Astrocyte of the cerebellum (primary cell): Measurements from ENCODE around the gene RAB11FIP5.
"Not testable (repeated sequence)": the region's sequence is repeated elsewhere in the genome, so short reads cannot be mapped to it uniquely, and the experiment has no call there.

ENCODE experiments used
- DNase-seq: peaks from one replicate; pipeline ENCODE4 v3.0.0-alpha.2; 2011; ENCODE audit warnings: low read depth
- H3K4me3 ChIP-seq: 2 replicates; pipeline ENCODE4 v1.5.1; 2011; ENCODE audit warnings: mild to moderate bottlenecking, low read depth, low read length, moderate library complexity
- CTCF ChIP-seq: IDR thresholded peaks from 2 replicates; pipeline ENCODE4 v1.5.1; 2012; ENCODE audit warnings: low read length, low read depth, moderate library complexity, mild to moderate bottlenecking; ENCODE audit errors: missing control alignments
- in situ Hi-C: cut with HindIII; loops from 2 replicates; pipeline ENCODE4 v1.10.0; 2017; ENCODE audit warnings: low sequenced_read_pairs

RAB11FIP5 gene

GRCh38 chr2:73134471-73134870 lies 21.7 kb upstream of the RAB11FIP5 start:
- no peak for DNase-seq
- no peak overlapping the region for H3K4me3 ChIP-seq
- no peak for TF ChIP-seq CTCF
- in situ Hi-C loops, result no loop called here

GRCh38 chr2:73133566-73134197 lies 20.9 kb upstream of the RAB11FIP5 start:
- H3K4me3 ChIP-seq, result no peak overlapping the region
- no peak for TF ChIP-seq CTCF
- no peak for DNase-seq
- in situ Hi-C loops, result no loop called here

GRCh38 chr2:73131807-73132206 lies 19.1 kb upstream of the RAB11FIP5 start:
- in situ Hi-C loops, result no loop called here

GRCh38 chr2:73130790-73131189 lies 18.0 kb upstream of the RAB11FIP5 start:
- in situ Hi-C loops, result no loop called here
- no peak for DNase-seq
- no peak for TF ChIP-seq CTCF
- H3K4me3 ChIP-seq, result no peak overlapping the region

More at GRCh38 chr2:73131807-73132206, 19.1 kb upstream of the RAB11FIP5 start:
- DNase-seq, result no peak
- no peak overlapping the region for H3K4me3 ChIP-seq
- TF ChIP-seq CTCF, result no peak

- DNase-seq, result no peak
- no peak overlapping the region for H3K4me3 ChIP-seq
- TF ChIP-seq CTCF, result no peak
- in situ Hi-C loops, result no loop called here
Observed at GRCh38 chr2:73128841-73129535, 16.2 kb upstream of the RAB11FIP5 start.

- TF ChIP-seq CTCF, result no peak
- DNase-seq, result no peak
- no peak overlapping the region for H3K4me3 ChIP-seq
- in situ Hi-C loops, result no loop called here
Observed at GRCh38 chr2:73122536-73122935, 9.8 kb upstream of the RAB11FIP5 start.

- in situ Hi-C loops, H3K4me3 ChIP-seq, DNase-seq: not testable (repeated sequence)
Observed at GRCh38 chr2:73119611-73120239, 7.0 kb upstream of the RAB11FIP5 start.
